ENCODE measurements around the gene TSPAN18.

TSPAN18 gene

GRCh38 chr11:44815917-44816456, 89.2 kb downstream of the TSPAN18 start:
- H3K4me3 ChIP-seq (ENCODE audit: low read depth, low read length): no peak overlapping the region
- TF ChIP-seq CTCF (IDR thresholded peaks at IDR 0.05; ENCODE audit: control insufficient read depth, extremely low read depth, insufficient read depth): no peak
- no peak for DNase-seq (ENCODE audit: low read depth)

- H3K4me3 ChIP-seq (ENCODE audit: low read depth, low read length): no peak overlapping the region
- TF ChIP-seq CTCF (IDR thresholded peaks at IDR 0.05; ENCODE audit: control insufficient read depth, extremely low read depth, insufficient read depth): no peak
- DNase-seq (ENCODE audit: low read depth): no peak
These were observed 90.0 kb downstream of the TSPAN18 start for GRCh38 chr11:44816761-44817160.

- TF ChIP-seq CTCF (IDR thresholded peaks at IDR 0.05; ENCODE audit: control insufficient read depth, extremely low read depth, insufficient read depth): no peak
- no peak for DNase-seq (ENCODE audit: low read depth)
- H3K4me3 ChIP-seq (ENCODE audit: low read depth, low read length): no peak overlapping the region
These were observed 90.6 kb downstream of the TSPAN18 start for GRCh38 chr11:44817207-44817949.

- H3K4me3 ChIP-seq (ENCODE audit: low read depth, low read length): no peak overlapping the region
- no peak for TF ChIP-seq CTCF (IDR thresholded peaks at IDR 0.05; ENCODE audit: control insufficient read depth, extremely low read depth, insufficient read depth)
- DNase-seq (ENCODE audit: low read depth): no peak
These were observed 91.3 kb downstream of the TSPAN18 start for GRCh38 chr11:44818110-44818509.

- TF ChIP-seq CTCF (IDR thresholded peaks at IDR 0.05; ENCODE audit: control insufficient read depth, extremely low read depth, insufficient read depth): no peak
- no peak for DNase-seq (ENCODE audit: low read depth)
- H3K4me3 ChIP-seq (ENCODE audit: low read depth, low read length): no peak overlapping the region
These were observed 92.6 kb downstream of the TSPAN18 start for GRCh38 chr11:44819346-44819745.

GRCh38 chr11:44822369-44822768, 95.6 kb downstream of the TSPAN18 start:
- TF ChIP-seq CTCF (IDR thresholded peaks at IDR 0.05; ENCODE audit: control insufficient read depth, extremely low read depth, insufficient read depth): no peak
- no peak overlapping the region for H3K4me3 ChIP-seq (ENCODE audit: low read depth, low read length)
- DNase-seq (ENCODE audit: low read depth): no peak

- DNase-seq (ENCODE audit: low read depth): no peak
- no peak for TF ChIP-seq CTCF (IDR thresholded peaks at IDR 0.05; ENCODE audit: control insufficient read depth, extremely low read depth, insufficient read depth)
These were observed 96.2 kb downstream of the TSPAN18 start for GRCh38 chr11:44823006-44823405.

More at GRCh38 chr11:44823006-44823405, 96.2 kb downstream of the TSPAN18 start:
- H3K4me3 ChIP-seq (ENCODE audit: low read depth, low read length): no peak overlapping the region
